Measurements from ENCODE around the gene RAD54L.

DNA sequence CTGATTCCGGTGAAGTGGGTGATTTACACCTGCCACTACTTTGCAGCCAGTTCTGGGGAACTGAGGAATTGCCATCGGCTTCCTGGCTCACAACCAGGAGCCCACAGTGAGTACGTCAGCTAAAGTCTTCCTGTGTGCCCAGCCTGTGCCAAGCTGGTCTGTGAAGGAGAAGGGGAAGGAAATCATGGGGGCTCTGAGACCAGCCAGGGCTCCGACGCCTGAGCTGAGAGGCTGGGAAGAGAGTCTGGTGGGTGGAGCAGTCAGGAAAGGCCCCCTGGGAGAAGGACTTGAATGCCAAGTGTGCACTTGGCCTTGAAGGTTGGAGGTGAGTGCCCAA, 43.2 kb upstream of the RAD54L start:
- TF ChIP-seq, protein P1, sequence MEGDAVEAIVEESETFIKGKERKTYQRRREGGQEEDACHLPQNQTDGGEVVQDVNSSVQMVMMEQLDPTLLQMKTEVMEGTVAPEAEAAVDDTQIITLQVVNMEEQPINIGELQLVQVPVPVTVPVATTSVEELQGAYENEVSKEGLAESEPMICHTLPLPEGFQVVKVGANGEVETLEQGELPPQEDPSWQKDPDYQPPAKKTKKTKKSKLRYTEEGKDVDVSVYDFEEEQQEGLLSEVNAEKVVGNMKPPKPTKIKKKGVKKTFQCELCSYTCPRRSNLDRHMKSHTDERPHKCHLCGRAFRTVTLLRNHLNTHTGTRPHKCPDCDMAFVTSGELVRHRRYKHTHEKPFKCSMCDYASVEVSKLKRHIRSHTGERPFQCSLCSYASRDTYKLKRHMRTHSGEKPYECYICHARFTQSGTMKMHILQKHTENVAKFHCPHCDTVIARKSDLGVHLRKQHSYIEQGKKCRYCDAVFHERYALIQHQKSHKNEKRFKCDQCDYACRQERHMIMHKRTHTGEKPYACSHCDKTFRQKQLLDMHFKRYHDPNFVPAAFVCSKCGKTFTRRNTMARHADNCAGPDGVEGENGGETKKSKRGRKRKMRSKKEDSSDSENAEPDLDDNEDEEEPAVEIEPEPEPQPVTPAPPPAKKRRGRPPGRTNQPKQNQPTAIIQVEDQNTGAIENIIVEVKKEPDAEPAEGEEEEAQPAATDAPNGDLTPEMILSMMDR (IDR thresholded peaks at IDR 0.05 in 2 of 3, conservative IDR thresholded peaks at IDR 0.05 in 1 of 3; ENCODE audit: borderline replicate concordance in 1 of 3, insufficient read depth in 1 of 3, low read depth in 2 of 3, low read length in 2 of 3), result no peak
- TF ChIP-seq POLR2AphosphoS5 (IDR thresholded peaks at IDR 0.05; ENCODE audit: low read depth, low read length), result no peak
- no peak for TF ChIP-seq POLR2A (IDR thresholded peaks at IDR 0.05; ENCODE audit: borderline replicate concordance, extremely low read depth, insufficient read depth, insufficient read length)
- TF ChIP-seq, protein P2, sequence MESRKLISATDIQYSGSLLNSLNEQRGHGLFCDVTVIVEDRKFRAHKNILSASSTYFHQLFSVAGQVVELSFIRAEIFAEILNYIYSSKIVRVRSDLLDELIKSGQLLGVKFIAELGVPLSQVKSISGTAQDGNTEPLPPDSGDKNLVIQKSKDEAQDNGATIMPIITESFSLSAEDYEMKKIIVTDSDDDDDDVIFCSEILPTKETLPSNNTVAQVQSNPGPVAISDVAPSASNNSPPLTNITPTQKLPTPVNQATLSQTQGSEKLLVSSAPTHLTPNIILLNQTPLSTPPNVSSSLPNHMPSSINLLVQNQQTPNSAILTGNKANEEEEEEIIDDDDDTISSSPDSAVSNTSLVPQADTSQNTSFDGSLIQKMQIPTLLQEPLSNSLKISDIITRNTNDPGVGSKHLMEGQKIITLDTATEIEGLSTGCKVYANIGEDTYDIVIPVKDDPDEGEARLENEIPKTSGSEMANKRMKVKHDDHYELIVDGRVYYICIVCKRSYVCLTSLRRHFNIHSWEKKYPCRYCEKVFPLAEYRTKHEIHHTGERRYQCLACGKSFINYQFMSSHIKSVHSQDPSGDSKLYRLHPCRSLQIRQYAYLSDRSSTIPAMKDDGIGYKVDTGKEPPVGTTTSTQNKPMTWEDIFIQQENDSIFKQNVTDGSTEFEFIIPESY (IDR thresholded peaks at IDR 0.05; ENCODE audit: extremely low read depth, insufficient replicate concordance, low read length), result no peak
- TF ChIP-seq JUND (IDR thresholded peaks at IDR 0.05), result no peak
- TF ChIP-seq RAD21 (IDR thresholded peaks at IDR 0.05; ENCODE audit: low read depth), result no peak

All from HCT116 (cell line).